Heart left ventricle (tissue), 13 donors: ENCODE data around the gene SETBP1.

Source experiments
- POLR2A ChIP-seq, 2 donors: fragments of 450-650 bp; IDR thresholded peaks; one replicate each; pipeline ENCODE4 v1.6.1; 2017; ENCODE audit warnings: antibody characterized with exemption in 2 of 2, mild to moderate bottlenecking in 2 of 2, moderate library complexity in 2 of 2
- TF ChIP-seq, protein P1 (sequence below), 12 donors: fragments of 200-600 bp; sonication (generic) in 4 of 12; IDR thresholded peaks; one replicate each; pipeline versions ENCODE4 v1.5.0 to v1.8.0; 2018 to 2022; ENCODE audit warnings: antibody characterized with exemption in 12 of 12, mild to moderate bottlenecking in 5 of 12
- donor health status: ischemic (EF 13 %, LVEDD 7.1; RV severe dilation, severe dysfunction).
- donor health status: DM: no; HTN: yes; CAD: no.
- donor health status: DM: no; HTN: no; CAD: no.
- donor health status: ischemic (EF 25% LVEDD 6.9; RV normal size, moderate dysfunction).
- donor health status: ischemic (EF 25% LVEDD 5.7; RV mildly dilated, moderate dysfunction).
- donor health status: ischemic (EF 35%, LVEDD 5.7; RV mildly dilated, moderate dysfunction).
- donor health status: nonischemic (EF 11% LVEDD 7.7; RV severe dilation, severe dysfunction).
- donor health status: DM: yes; HTN: yes; CAD: no.
- donor health status: PGD.
- donor health status: ischemic (EF 29% LVEDD 5.4; RV normal size, mild dysfunction).
- donor health status: nonischemic (EF 23%, LVEDD 6.1; RV moderate dilation, normal function).

DNA sequence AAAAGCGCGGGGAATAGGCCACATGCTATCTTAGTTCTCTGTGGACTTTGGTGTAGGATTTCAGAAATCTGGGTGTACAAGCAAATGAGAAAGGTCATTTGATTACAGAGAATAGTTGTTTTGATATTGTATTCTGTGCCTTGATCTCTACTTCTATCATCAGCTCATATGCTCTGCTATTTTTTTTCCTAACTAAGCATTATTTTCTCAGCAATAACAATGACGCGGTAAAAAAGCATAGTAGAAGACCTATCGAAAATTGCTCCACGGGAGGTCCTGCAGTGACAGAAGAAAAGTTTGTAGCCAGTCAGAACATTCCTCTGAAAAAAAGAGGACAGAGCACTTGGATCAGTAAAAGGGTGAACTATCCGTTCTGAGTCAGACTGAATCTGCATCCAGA lies 2.8 kb upstream of the SETBP1 start:
- TF ChIP-seq, protein P1, sequence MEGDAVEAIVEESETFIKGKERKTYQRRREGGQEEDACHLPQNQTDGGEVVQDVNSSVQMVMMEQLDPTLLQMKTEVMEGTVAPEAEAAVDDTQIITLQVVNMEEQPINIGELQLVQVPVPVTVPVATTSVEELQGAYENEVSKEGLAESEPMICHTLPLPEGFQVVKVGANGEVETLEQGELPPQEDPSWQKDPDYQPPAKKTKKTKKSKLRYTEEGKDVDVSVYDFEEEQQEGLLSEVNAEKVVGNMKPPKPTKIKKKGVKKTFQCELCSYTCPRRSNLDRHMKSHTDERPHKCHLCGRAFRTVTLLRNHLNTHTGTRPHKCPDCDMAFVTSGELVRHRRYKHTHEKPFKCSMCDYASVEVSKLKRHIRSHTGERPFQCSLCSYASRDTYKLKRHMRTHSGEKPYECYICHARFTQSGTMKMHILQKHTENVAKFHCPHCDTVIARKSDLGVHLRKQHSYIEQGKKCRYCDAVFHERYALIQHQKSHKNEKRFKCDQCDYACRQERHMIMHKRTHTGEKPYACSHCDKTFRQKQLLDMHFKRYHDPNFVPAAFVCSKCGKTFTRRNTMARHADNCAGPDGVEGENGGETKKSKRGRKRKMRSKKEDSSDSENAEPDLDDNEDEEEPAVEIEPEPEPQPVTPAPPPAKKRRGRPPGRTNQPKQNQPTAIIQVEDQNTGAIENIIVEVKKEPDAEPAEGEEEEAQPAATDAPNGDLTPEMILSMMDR (IDR thresholded peaks at IDR 0.05), result no peak
- no peak for TF ChIP-seq POLR2A (IDR thresholded peaks at IDR 0.05)
